Adipocyte (in vitro differentiated cells): Measurements from ENCODE around the gene NTRK3.

ENCODE experiments used
- DNase-seq: peaks from one replicate; pipeline ENCODE4 v3.0.0-alpha.2; 2015; ENCODE audit warnings: low read depth
- H3K27me3 ChIP-seq: replicated peaks from 2 replicates; pipeline ENCODE4 v1.7.0; 2013; ENCODE audit warnings: mild to moderate bottlenecking, low read length, moderate library complexity; ENCODE audit not compliant: control insufficient read depth, insufficient read depth
- H3K36me3 ChIP-seq: 2 replicates; pipeline ENCODE4 v1.7.0; 2013; ENCODE audit warnings: low read length, mild to moderate bottlenecking, moderate library complexity; ENCODE audit not compliant: control insufficient read depth, insufficient read depth, severe bottlenecking
- H3K4me1 ChIP-seq: 2 replicates; pipeline ENCODE4 v1.7.0; 2013; ENCODE audit warnings: mild to moderate bottlenecking, low read length, moderate library complexity; ENCODE audit not compliant: control insufficient read depth, insufficient read depth
- H3K4me3 ChIP-seq: 2 replicates; pipeline ENCODE4 v1.7.0; 2013; ENCODE audit warnings: mild to moderate bottlenecking, low read length, moderate library complexity
- H3K9ac ChIP-seq: 2 replicates; pipeline ENCODE4 v1.7.0; 2013; ENCODE audit warnings: mild to moderate bottlenecking, low read length, moderate library complexity
- H3K9me3 ChIP-seq: 2 replicates; pipeline ENCODE4 v1.7.0; 2013; ENCODE audit warnings: mild to moderate bottlenecking, low read length, moderate library complexity; ENCODE audit not compliant: control insufficient read depth

Gene NTRK3

GRCh38 chr15:88140398-88140797, 116.1 kb downstream of the NTRK3 start:
- H3K9ac ChIP-seq, result no peak overlapping the region
- H3K36me3 ChIP-seq, result no peaks in the 10 kb centered on the region
- no peak for DNase-seq
- peaks cover 4% of the 10 kb centered on the region for H3K9me3 ChIP-seq
- no peak overlapping the region for H3K4me3 ChIP-seq
- no peaks in the 10 kb centered on the region for H3K27me3 ChIP-seq
- H3K4me1 ChIP-seq, result no peaks in the 10 kb centered on the region

GRCh38 chr15:88139936-88140335, 116.6 kb downstream of the NTRK3 start:
- no peak for DNase-seq
- no peaks in the 10 kb centered on the region for H3K36me3 ChIP-seq
- no peaks in the 10 kb centered on the region for H3K4me1 ChIP-seq
- H3K4me3 ChIP-seq, result no peak overlapping the region
- no peak overlapping the region for H3K9ac ChIP-seq
- no peaks in the 10 kb centered on the region for H3K27me3 ChIP-seq
- H3K9me3 ChIP-seq, result peaks cover 4% of the 10 kb centered on the region

- DNase-seq, result no peak
- H3K9me3 ChIP-seq, result no peaks in the 10 kb centered on the region
- no peak overlapping the region for H3K4me3 ChIP-seq
- H3K36me3 ChIP-seq, result no peaks in the 10 kb centered on the region
- H3K27me3 ChIP-seq, result no peaks in the 10 kb centered on the region
- no peak overlapping the region for H3K9ac ChIP-seq
- H3K4me1 ChIP-seq, result no peaks in the 10 kb centered on the region
Observed at GRCh38 chr15:88133795-88134194, 122.7 kb downstream of the NTRK3 start.

- no peaks in the 10 kb centered on the region for H3K9me3 ChIP-seq
- DNase-seq, result no peak
- no peaks in the 10 kb centered on the region for H3K27me3 ChIP-seq
Observed at GRCh38 chr15:88132499-88132898, 124.0 kb downstream of the NTRK3 start.

GRCh38 chr15:88131937-88132336, 124.6 kb downstream of the NTRK3 start:
- peaks cover 6% of the 10 kb centered on the region for H3K4me1 ChIP-seq
- no peaks in the 10 kb centered on the region for H3K36me3 ChIP-seq
- no peak for DNase-seq
- no peak overlapping the region for H3K4me3 ChIP-seq
- H3K27me3 ChIP-seq, result no peaks in the 10 kb centered on the region
- no peaks in the 10 kb centered on the region for H3K9me3 ChIP-seq
- no peak overlapping the region for H3K9ac ChIP-seq

More at GRCh38 chr15:88132499-88132898, 124.0 kb downstream of the NTRK3 start:
- Histone ChIP-seq H3K4me1 (peaks cover under 1% of the 10 kb centered on the region), H3K36me3 (no peaks in the 10 kb centered on the region), H3K4me3 (no peak overlapping the region), H3K9ac (no peak overlapping the region)

GRCh38 chr15:88127432-88127790, 129.1 kb downstream of the NTRK3 start:
- no peaks in the 10 kb centered on the region for H3K9me3 ChIP-seq
- H3K9ac ChIP-seq, result no peak overlapping the region
- H3K4me3 ChIP-seq, result no peak overlapping the region
- H3K36me3 ChIP-seq, result no peaks in the 10 kb centered on the region
- peaks cover 4% of the 10 kb centered on the region for H3K27me3 ChIP-seq
- DNase-seq, result no peak
- H3K4me1 ChIP-seq, result peaks cover 6% of the 10 kb centered on the region

- H3K27me3 ChIP-seq, result peaks cover 4% of the 10 kb centered on the region
Observed at GRCh38 chr15:88126695-88127431, 129.7 kb downstream of the NTRK3 start.

GRCh38 chr15:88125576-88125975, 131.0 kb downstream of the NTRK3 start:
- no peak overlapping the region for H3K9ac ChIP-seq
- H3K9me3 ChIP-seq, result no peaks in the 10 kb centered on the region
- DNase-seq, result no peak
- peaks cover 4% of the 10 kb centered on the region for H3K27me3 ChIP-seq
- H3K36me3 ChIP-seq, result no peaks in the 10 kb centered on the region
- no peak overlapping the region for H3K4me3 ChIP-seq
- peaks cover 6% of the 10 kb centered on the region for H3K4me1 ChIP-seq

More at GRCh38 chr15:88126695-88127431, 129.7 kb downstream of the NTRK3 start:
- H3K4me3 ChIP-seq, result no peak overlapping the region
- H3K9me3 ChIP-seq, result no peaks in the 10 kb centered on the region
- no peaks in the 10 kb centered on the region for H3K36me3 ChIP-seq
- H3K4me1 ChIP-seq, result peaks cover 6% of the 10 kb centered on the region
- DNase-seq, result no peak
- H3K9ac ChIP-seq, result no peak overlapping the region

- H3K9ac ChIP-seq, result no peak overlapping the region
- peaks cover 6% of the 10 kb centered on the region for H3K4me1 ChIP-seq
Observed at GRCh38 chr15:88124199-88124598, 132.3 kb downstream of the NTRK3 start.

GRCh38 chr15:88121968-88122530, 134.5 kb downstream of the NTRK3 start:
- Histone ChIP-seq H3K27me3 (peaks cover 10% of the 10 kb centered on the region), H3K9ac (no peak overlapping the region), H3K4me1 (peaks cover 1% of the 10 kb centered on the region), H3K4me3 (no peak overlapping the region), H3K9me3 (no peaks in the 10 kb centered on the region), H3K36me3 (no peaks in the 10 kb centered on the region)
- no peak for DNase-seq

More at GRCh38 chr15:88124199-88124598, 132.3 kb downstream of the NTRK3 start:
- H3K4me3 ChIP-seq, result no peak overlapping the region
- H3K27me3 ChIP-seq, result peaks cover 4% of the 10 kb centered on the region
- no peak for DNase-seq
- no peaks in the 10 kb centered on the region for H3K9me3 ChIP-seq
- H3K36me3 ChIP-seq, result no peaks in the 10 kb centered on the region

GRCh38 chr15:88120026-88120425, 136.5 kb downstream of the NTRK3 start:
- H3K4me3 ChIP-seq, result no peak overlapping the region
- DNase-seq, result no peak
- no peak overlapping the region for H3K9ac ChIP-seq
- no peaks in the 10 kb centered on the region for H3K36me3 ChIP-seq
- peaks cover 15% of the 10 kb centered on the region for H3K27me3 ChIP-seq
- no peaks in the 10 kb centered on the region for H3K4me1 ChIP-seq
- no peaks in the 10 kb centered on the region for H3K9me3 ChIP-seq
